ENCODE measurements around the gene LZTFL1. TPM values are rescaled to one million over a fixed set of nuclear protein-coding genes. Genes with fewer than 3 reads are reported as not detected.

LZTFL1 gene
- total RNA-seq, 3 donors from 2014 or later, result 12.6 to 16.5 (median 16.4) TPM

DNA sequence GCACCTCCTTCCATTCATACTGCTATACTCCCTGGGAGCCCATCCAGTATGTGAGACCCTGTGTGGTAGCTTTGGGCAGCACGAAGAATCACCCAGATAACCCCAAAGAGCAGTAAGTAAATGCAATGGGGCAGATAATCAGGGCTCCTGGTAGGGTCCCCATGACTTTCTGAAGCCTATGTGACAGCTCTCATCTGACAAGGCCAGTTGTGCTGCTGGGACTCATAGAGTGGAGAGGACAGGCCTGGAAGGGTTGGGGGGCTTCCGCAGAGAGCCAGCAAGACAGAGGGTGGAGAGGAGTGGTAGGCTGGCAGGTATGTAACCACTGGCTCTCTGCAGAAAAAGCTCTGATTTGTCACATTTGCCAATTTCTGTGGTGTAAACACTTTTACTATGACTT lies 42.3 kb downstream of the LZTFL1 start:
- intact Hi-C loops (cut with DNase I, micrococcal nuclease), result no loop called here
- Histone ChIP-seq H3K36me3 (ENCODE audit: low read depth) (no peaks in the 10 kb centered on the region), H3K4me3 (no peak overlapping the region), H3K4me1 (ENCODE audit: low read depth) (peaks cover 11% of the 10 kb centered on the region), H3K9me3 (no peaks in the 10 kb centered on the region)
- TF ChIP-seq, protein P1, sequence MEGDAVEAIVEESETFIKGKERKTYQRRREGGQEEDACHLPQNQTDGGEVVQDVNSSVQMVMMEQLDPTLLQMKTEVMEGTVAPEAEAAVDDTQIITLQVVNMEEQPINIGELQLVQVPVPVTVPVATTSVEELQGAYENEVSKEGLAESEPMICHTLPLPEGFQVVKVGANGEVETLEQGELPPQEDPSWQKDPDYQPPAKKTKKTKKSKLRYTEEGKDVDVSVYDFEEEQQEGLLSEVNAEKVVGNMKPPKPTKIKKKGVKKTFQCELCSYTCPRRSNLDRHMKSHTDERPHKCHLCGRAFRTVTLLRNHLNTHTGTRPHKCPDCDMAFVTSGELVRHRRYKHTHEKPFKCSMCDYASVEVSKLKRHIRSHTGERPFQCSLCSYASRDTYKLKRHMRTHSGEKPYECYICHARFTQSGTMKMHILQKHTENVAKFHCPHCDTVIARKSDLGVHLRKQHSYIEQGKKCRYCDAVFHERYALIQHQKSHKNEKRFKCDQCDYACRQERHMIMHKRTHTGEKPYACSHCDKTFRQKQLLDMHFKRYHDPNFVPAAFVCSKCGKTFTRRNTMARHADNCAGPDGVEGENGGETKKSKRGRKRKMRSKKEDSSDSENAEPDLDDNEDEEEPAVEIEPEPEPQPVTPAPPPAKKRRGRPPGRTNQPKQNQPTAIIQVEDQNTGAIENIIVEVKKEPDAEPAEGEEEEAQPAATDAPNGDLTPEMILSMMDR (IDR thresholded peaks at IDR 0.05), result no peak
- ATAC-seq, result no peak
- DNase-seq, result no peak

DNA sequence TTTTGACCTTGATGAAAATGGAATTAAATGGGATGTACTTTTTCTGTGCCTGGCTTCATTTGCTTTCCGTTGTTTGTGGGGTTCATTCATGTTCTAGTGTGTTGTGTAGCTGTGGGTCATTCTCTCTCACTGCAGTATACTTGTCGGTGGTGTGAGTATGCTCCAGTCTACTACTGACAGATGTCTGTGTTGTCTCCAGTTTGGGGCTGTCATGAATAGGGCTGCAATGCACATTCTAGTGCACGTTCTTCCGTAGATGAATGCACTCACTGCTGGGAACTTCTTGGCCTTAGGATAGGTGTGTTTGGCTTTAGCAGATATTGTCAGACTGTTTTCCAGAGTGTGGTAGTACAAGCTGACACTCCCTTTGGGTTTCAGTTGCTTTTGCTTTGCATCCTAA lies 43.9 kb downstream of the LZTFL1 start:
- ATAC-seq, result no peak
- H3K36me3 ChIP-seq (ENCODE audit: low read depth), result no peaks in the 10 kb centered on the region
- TF ChIP-seq, protein P1 (IDR thresholded peaks at IDR 0.05), result no peak
- H3K9me3 ChIP-seq, result no peaks in the 10 kb centered on the region
- peaks cover 11% of the 10 kb centered on the region for H3K4me1 ChIP-seq (ENCODE audit: low read depth)
- intact Hi-C loops (cut with DNase I, micrococcal nuclease), result no loop called here
- DNase-seq, result no peak
- no peak overlapping the region for H3K4me3 ChIP-seq

DNA sequence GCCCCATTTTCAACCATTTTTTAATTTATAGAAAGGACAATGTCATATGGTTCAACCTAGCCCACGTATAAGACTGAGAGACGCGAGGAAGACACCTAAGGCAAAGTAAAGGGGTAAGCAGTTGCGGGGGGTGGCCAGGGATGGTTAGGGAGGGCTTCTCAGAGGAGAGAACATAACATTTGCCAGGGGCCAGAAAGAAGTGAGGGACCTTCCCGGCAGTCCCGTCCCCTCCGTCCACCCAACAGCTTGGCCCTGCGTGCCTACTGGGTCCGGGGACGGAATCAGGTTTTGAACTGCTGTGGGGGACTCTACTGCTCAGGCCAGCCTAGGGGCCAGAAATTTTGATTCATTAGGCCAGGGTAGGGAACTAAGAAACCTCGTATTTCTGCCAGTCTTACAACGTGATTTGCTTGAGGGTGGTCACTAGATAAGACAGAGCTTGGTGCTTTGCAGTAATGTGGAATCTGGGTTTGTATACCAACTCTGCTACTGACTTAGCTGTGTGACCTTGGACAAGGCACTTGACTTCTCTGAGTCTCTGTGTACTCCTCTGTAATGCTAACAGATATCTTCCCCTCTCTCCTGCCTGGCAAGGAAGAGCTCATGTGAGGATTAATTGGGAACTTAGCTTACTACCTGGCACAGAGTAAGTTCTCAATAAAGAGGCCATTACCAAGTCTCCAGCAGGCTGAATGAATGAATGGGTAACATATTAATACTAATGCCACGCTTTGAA lies 44.8 kb downstream of the LZTFL1 start:
- Histone ChIP-seq H3K4me1 (ENCODE audit: low read depth) (peaks cover 11% of the 10 kb centered on the region), H3K9me3 (no peaks in the 10 kb centered on the region), H3K4me3 (no peak overlapping the region), H3K36me3 (ENCODE audit: low read depth) (no peaks in the 10 kb centered on the region)
- ATAC-seq (no peak), DNase-seq (no peak)
- TF ChIP-seq, protein P1 (IDR thresholded peaks at IDR 0.05), result no peak
- intact Hi-C loops (cut with DNase I, micrococcal nuclease), result no loop called here

DNA sequence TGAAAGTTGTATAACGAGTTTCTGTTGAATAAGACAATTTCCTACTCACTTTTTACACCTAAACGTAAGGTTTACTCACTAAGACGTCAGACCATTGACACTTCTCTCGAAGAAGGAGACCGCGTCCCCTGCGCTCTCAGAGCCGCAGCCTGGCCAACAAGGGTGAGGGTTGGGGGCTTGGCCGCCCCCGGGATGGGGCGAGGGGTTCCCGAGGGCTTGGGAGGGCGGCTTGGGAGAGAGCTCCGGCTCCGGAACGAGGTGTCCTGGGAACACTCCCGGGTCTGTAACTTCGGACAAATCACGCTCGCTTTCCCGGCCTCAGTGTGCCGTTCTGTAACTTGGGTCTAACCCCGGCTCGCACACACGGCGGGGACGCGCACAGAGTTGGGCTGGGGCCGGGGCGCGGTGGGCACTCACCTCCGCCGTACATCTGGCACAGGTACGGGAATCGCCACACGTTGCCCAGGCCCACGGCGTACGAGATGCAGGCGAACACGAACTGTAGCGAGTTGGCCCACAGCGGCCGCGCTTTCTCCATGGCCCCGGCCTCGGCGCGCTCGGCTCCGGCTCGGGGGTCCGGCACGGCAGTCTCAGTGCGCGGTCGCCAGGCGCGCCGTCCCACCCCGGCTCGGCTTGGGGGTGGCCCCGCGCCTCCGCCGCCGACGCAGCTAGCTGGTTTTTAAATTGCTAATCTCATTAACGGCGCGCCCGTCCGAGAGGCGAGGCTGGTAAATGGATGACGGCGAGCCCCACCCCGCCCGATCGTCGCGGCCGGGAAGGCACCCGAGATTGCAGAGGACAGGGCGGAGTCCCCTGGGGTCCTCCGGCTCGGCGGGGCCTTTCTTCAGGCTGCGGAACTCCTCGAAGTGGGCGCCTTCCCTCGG lies 45.8 kb downstream of the LZTFL1 start, which contains the start of gene SLC6A20:
TSS of gene SLC6A20 (minus strand) at position 655 of the 884 bp plus-strand sequence. CDS start at position 538, 117 bp downstream.
- intact Hi-C loops (cut with DNase I, micrococcal nuclease), result no loop called here
- H3K4me1 ChIP-seq (ENCODE audit: low read depth), result peaks cover 11% of the 10 kb centered on the region
- DNase-seq, result peak in 2 of 3 donors; percentile 57 to 67
- H3K9me3 ChIP-seq, result no peaks in the 10 kb centered on the region
- H3K36me3 ChIP-seq (ENCODE audit: low read depth), result no peaks in the 10 kb centered on the region
- peak; percentile 79 for ATAC-seq
- H3K4me3 ChIP-seq, result no peak within 1 kb of the TSS
- TF ChIP-seq, protein P1 (IDR thresholded peaks at IDR 0.05), result no peak

DNA sequence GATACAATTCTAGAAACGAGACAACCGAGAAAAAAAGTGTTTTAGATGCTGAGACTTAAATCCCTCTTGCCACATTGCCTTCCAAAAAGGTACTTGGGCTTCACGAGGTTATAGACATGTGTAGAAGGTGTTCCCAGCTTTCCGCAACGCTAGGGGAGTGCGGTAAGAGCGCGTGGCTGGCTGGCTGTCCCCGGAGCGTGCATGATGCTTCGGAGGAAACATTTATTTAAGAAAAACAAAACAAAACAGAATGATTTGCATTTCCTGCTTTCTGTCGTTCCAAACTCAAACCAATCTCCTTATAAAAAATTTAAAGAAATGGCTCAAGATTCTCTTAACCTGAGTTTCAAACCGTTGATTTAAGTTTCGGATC lies 46.4 kb downstream of the LZTFL1 start:
- no peaks in the 10 kb centered on the region for H3K36me3 ChIP-seq (ENCODE audit: low read depth)
- intact Hi-C loops (cut with DNase I, micrococcal nuclease), result no loop called here
- DNase-seq, result no peak
- H3K4me3 ChIP-seq, result no peak overlapping the region
- TF ChIP-seq, protein P1 (IDR thresholded peaks at IDR 0.05), result no peak
- no peak for ATAC-seq
- peaks cover 11% of the 10 kb centered on the region for H3K4me1 ChIP-seq (ENCODE audit: low read depth)
- H3K9me3 ChIP-seq, result no peaks in the 10 kb centered on the region
